ENCODE measurements around the gene TNFAIP3.

Gene TNFAIP3

DNA sequence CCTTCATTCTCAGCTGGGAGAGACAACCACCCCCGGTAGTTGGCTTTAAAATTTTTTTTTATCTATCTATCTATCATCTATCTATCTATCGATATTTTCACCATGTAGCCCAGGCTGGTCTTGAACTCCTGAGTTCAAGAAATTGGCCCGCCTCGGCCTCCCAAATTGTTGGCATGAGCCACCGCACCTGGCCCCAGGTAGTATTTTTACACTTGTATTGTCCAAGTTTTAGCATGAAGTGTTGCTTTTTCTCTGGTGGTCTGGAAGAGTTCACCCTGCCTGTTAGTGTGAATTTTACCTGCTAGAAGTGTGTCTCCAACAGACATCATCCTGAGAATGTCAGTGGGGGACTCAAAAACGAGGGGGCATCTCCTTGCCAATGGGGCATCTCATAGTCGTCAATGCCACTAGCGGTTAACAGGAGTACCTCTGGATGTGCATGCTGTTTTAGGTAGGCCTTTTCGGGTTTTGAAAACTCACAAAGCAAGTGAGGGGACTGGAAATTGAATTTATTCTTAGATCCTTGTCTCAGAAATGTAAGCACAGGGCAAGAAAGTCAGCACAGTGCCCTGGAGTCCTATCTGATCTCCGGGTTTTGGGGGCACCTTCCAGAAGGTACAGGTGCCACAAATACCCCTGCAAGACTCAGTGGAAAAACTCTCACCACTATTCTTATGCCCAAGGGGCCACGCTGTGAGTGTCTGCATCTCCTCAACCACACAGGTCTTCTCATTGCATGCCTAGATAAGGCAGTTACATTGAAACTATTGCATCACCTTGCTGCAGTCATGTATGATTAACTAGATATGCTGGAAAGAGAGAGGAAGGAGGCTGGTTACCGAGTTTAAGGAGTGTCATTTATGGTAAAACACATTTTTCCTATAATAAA lies 37.1 kb downstream of the TNFAIP3 start:
- DNase-seq = no peak

DNA sequence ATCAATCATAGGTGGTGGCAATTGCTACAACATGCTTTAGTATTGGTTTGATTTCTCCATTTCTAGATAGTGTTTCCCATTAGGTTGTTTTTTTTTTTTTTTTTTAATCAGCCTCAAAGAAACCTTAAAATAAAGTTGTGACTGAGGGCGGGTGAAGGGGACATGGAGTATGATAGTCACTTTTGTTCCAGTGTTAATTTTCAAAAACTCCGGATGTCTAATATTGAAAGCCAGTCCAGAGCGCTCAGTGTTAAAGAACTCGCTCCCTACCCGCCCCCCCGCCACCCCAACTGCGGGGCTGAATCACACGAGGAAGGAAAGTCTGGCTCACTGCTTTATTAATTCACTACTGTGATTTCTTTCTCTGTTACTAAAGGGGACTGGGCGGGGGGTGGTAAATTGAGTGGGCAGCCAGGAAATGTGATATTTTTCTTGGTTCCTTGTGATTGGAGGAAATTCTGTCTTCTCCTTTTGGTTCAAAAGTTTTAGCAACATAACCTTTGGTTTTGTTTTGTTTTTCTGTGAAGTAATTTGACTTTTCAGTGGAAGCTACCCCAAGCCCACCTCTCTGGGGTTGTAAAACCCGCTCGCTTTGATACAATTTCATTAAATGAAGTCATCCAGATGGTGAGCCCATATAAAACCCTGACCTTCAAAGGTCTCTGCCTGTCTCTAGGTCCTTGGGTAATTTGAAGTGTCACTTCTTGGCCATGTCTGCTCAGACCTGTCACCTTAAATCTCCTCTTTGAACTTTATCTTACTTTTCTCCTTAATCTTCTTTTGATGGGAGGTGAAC lies 38.0 kb downstream of the TNFAIP3 start:
- DNase-seq = peak; percentile 19

DNA sequence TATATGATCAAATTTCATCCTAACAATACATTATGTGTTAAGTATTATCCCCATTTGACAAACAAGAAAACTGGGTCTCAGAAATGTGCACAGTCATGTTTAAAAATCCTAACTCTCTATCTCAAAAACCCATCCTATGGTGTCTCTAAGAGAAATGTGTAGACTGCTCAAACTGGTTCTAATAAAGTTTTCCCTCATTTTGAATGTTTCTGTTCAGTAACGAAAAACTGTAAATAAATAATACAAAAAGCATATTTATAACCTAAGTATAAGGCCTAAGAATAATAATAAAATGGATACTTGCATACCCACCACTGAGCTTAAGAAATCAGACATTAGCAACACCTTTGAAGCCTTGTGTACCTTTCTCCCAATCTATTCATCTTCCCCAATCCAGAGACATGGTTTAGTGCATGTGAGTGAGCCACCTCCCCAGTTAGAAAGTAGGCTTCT lies 39.0 kb downstream of the TNFAIP3 start:
- DNase-seq = no peak

DNA sequence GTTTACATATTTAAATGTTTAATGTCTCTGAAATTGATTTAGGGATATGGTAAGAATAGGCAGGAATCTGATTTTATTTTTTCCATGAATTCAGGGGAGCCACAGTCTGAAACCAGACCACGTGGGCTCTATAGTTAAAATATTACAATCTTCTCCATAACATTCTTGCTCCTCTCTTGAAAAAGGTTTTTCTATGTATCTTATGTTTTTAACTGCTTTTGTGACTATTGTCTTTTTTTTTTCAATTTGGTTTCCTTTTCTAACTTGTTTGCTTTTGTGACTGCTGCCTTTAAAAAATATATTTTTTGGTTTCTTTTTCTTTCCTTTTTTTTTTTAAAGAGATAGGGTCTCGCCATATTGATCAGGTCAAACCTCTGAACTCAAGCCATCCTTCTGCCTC lies 40.1 kb downstream of the TNFAIP3 start:
- DNase-seq = no peak

DNA sequence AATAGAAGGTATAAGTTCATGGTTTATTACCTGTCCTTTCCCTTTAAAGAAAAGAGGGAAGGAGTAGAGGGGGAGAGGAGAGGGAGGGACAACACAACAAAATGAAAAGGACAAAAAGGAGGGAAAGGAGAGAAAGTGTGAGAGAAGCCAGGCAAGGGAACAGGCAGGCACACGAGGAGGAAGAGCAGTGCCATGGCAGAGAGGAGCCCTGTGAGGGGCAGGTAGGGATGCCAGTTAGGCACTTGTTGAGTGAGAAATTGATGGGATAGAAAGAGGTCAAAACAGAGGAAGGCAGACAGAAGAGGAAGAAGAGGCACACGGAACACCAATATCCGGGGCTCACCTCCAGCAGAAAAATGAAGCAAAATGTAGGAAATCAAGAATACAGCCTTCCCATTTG lies 42.5 kb downstream of the TNFAIP3 start:
- DNase-seq = no peak

- DNase-seq = no peak
Measured at GRCh38 chr6:137910424-137910834, 43.4 kb downstream of the TNFAIP3 start.

DNA sequence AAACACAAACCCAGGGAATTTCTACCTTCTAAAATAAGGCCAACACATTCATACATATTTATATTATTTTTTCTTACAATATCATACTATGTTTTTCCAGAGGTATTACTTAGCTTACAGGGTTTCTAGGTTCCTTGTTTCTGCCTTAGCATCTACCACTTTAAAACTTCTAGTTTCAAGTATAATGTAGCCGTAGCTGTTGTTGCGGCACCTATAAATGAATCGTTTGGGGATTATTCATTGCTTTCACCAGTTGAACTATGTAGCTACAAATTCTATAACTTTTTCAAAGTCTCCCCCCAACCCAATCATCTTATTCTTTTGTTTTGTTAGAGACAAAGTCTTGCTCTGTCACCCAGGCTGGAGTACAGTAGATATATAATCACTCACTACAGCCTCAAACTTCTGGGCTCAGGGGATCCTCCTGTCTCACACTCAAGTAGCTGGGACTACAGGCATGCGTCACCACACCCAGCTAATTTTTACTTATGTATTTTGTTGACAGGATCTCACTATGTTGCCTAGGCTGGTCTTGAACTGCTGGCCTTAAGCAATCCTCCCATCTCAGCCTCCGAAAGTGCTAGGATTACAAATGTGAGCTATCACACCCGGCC lies 43.9 kb downstream of the TNFAIP3 start:
- no peak for DNase-seq

- no peak for DNase-seq
Measured at GRCh38 chr6:137911675-137912191, 44.7 kb downstream of the TNFAIP3 start.

GRCh38 chr6:137912813-137913212 lies 45.8 kb downstream of the TNFAIP3 start:
- no peak for DNase-seq

DNA sequence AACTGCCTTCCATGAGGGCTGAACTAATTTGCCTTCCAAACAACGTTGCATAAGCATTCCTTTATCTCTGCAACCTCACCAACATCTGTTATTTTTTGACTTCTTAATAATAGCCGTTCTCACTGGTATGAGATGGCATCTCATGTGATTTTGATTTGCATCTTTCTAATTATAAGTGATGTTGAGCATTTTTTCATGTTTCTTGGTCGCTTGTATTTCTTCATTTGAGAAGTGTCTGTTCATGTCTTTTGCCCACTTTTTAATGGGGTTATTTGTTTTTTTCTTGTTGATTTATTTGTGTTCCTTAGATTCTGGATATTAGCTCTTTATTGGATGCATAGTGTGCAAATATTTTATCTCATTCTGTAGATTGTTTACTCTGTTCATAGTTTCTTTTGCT lies 46.4 kb downstream of the TNFAIP3 start:
- no peak for DNase-seq

- DNase-seq = no peak
Measured at GRCh38 chr6:137913996-137914529, 47.0 kb downstream of the TNFAIP3 start.

- DNase-seq = no peak
Measured at GRCh38 chr6:137914530-137915193, 47.6 kb downstream of the TNFAIP3 start.

- DNase-seq = no peak
Measured at GRCh38 chr6:137915790-137916189, 48.7 kb downstream of the TNFAIP3 start.

DNA sequence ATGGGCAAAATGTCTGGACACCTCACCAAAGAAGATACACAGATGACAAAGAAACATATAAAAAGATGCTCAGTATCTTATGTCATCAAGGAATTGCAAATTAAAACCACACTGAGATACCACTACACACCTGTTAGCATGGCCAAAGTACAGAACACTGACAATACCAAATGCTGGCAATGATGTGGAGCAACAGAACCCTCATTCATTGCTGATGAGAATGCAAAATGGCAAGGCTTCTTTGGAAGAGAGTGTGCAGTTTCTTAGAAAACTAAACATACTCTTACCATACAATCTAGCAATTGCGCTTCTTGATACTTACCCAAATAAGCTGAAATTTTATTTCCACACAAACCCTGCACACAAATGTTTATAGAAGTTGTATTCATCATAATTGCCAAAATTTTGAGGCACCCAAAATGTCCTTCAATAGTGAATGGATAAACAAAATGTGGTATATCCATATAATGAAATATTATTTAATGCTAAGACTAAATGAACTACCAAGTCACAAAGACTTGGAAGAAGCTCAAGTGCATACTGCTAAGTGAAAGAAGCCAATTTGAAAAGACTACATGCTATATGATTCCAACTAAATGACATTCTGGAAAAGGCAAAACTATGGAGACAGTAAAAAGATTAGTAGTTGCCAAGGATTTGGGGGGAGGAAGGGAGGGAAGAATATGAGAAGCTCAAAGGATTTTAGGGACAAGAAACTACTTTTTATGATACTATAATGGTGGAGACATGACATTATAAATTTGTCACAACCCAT lies 50.7 kb downstream of the TNFAIP3 start:
- no peak for DNase-seq

DNA sequence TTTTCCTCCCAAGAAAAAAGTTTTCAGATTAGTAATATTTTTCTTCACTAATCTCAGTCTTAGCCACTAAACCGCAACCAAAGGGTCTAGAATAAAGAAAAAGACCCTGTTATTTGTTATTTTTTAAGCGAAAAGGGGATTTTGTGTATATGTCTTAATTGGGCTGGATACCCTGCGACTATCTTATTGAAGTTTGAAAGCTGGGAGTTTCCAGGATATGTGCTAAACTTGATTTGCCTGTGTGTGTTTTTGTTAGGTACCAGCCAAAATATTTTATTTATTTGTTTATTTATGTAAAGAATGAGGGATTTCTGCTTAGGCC lies 52.4 kb downstream of the TNFAIP3 start:
- DNase-seq = no peak

GRCh38 chr6:137919837-137920730 lies 53.0 kb downstream of the TNFAIP3 start:
- no peak for DNase-seq

DNA sequence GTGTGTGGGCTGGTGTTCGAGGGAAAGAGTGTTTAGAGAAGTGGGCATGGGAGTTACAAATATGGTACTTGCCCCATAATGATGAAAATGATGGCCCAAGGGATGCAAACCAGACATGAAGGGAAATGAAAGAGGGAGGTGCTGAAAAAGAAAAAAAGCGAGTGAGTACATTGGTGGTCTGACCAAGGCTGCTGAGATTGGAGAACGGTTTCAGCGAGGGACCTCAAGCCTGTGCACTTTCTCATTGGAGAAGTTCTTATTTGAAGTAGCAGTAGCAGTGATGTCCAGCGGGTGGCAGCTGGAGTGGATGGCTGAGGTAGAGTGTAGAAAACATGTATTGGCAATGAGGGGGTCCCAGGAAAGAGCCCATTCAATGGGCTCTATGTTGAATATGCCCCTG lies 54.8 kb downstream of the TNFAIP3 start:
- DNase-seq = no peak

DNA sequence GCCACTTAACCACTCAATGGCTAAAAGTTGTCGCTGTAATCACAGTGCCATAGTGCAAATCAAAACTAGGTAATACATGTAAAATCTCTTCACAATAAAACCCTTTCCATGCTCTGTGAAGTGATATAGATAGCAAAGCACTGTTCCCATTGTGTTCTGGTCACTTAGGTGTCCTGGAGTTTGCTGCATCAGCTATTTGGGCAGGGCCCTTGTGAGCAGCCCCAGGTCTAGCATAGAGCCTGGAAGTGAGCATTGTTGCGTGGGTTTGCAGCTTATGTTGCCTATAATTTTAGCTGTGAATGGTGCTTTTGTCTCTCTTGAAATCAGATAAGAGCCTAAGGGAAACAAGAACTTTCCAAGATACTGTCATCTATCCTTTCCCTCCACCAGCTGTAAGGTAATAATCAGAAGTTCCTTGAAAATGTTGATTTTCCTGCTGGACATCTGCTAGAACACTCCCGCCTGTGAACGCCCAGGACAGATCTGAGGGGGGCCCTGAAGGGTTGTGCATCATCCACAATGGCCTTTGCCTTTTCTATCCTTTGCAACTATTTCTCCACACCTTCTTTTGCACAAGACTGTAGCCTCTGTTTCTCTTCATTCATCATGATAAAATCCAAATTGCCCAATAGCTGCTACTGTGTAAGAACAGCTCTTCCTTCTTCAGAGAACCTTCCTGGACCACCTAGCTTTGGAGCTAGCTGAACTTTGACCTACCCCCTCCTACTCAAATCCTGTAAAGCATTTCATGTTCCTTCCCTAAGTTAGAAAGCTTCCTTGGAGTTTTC lies 57.0 kb downstream of the TNFAIP3 start:
- DNase-seq = no peak

DNA sequence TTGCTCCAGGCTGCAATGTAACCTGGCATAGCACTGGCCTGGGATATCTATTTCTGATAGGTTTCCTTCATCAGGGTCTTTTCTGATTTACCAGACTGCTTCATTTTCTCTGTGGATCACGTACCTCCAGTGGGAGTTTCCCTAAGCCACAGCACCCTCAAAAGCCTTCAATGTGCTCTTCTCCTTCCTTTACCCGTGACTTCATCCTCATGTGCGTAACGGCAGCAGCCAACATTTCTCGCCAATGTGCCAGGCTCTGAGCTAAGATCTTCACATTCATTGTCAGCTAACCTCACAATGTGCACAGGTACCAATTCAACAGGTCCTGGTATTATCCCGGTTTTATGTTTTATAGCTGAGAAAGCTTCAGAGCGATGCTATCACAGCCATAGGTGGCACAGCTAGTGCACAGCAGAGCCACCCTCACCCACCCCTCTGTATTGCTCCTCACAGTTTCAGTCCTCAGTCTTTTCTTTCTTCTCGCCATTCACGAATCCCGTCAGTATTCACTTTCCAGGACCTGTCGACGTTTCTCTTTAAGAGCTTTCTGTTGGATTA lies 58.2 kb downstream of the TNFAIP3 start:
- no peak for DNase-seq
